Stimulated activated CD4-positive, alpha-beta T cell treated with anti-CD3 and anti-CD28 coated beads, Interleukin-1b, Interleukin-23, amount 100 ng/mL, for 1 hour (primary cell): ENCODE measurements around the gene SLC30A7.
"Not testable (repeated sequence)": the region's sequence is repeated elsewhere in the genome, so short reads cannot be mapped to it uniquely, and the experiment has no call there.

Source experiments
- DNase-seq, 2 donors: peaks; one replicate each; pipeline ENCODE4 v3.0.0-alpha.2; 2020; ENCODE audit warnings: low read depth in 2 of 2

SLC30A7 gene, protein sequence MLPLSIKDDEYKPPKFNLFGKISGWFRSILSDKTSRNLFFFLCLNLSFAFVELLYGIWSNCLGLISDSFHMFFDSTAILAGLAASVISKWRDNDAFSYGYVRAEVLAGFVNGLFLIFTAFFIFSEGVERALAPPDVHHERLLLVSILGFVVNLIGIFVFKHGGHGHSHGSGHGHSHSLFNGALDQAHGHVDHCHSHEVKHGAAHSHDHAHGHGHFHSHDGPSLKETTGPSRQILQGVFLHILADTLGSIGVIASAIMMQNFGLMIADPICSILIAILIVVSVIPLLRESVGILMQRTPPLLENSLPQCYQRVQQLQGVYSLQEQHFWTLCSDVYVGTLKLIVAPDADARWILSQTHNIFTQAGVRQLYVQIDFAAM

DNA sequence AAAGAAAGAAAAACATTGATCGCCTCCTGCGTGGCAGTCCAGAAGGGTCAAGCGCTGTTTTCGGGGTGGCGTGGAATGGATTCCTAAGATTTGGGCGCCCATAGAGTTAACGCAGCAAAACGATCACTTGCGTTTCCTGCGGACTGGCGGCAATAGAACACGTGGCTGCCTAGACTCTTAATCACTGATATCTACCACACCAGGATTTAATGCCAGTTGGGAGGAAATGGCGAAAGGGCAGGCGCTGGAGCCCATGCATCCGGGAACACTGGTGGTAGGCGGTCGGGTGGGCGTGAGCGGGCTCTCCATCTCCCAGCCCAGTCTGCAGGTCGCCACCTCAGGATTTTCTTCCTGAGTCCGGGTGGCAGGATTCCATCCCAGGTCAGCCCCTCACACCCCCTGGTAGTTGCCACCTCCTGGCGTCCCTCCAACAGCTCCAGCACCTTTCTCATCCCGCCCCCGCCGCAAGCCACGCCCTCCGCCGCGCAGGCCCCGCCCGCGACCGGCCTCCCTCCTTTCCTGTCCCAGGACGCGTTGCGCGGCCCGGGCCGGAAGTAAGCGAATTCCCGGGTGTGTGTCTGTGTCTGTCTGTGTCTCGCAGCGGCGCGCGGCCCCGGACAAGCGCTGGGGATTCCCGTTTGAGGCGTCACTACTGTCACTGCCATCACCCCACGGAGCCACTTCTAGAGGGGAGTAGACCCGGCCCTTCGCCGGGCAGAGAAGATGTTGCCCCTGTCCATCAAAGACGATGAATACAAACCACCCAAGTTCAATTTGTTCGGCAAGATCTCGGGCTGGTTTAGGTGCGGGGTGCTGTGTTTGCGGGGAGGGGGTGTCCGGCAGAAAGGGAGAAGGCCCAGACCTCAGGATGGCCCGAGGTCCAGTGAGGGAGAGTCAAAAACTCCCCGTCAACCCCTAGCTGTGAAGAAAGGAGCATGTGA, at the start of gene SLC30A7:
Gene SLC30A7, plus strand, starts transcription at position 551 of the 941 bp plus-strand sequence. Its CDS starts 173 bp downstream, at position 724.
- DNase-seq = peak; percentile 92 to 99

DNA sequence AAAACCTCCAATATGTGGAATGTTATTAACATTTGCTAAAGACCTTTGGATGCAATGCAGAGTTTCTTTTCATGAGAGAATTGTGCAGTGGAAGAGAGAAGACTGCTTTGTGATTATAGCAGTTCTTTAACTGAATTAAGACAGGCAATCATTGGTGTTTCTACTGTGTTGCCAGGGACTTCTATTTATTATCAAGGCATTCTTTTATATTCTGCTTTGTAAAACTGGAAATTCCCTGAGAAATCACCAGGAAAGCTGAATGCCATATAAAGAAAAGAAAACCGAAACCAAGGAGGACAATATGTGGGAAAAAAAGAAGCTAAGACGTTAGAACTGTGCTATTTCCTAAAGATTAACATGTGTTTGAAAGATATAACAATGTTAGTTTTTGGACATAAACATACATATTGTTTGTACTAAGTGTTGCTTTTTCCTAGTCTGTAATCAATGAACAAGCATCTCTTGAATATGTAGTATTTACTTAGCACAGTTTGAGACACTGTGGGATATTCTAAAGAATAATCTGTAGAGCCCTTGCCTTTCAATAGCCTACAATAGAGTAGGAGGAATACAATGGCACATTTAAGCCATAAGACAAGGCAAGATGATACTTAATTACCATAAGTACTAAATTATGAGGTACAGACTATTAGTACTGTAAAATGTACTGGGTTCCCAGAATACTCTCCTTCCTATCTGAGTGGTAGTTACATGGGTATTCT, 48.4 kb upstream of the SLC30A7 start:
- DNase-seq = no peak

DNA sequence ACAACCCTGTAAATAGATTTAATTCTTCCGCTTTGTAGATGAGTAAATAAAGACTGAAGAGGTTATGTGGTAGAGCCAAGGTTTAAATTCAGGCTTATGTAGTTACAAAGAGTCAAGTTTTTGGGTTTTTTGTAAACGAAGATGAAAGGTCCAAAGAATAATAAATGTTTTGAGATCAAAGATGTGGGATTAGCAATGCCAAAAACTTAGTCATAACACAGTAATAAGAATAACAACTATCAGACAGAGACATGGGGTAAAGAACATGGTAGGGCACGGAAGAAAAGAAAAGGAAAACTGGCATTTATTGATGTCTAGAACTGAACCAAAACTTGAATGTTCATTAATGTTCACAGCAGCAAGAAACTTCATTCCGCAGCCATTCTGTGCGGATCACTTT, 44.2 kb upstream of the SLC30A7 start:
- DNase-seq = no peak

DNA sequence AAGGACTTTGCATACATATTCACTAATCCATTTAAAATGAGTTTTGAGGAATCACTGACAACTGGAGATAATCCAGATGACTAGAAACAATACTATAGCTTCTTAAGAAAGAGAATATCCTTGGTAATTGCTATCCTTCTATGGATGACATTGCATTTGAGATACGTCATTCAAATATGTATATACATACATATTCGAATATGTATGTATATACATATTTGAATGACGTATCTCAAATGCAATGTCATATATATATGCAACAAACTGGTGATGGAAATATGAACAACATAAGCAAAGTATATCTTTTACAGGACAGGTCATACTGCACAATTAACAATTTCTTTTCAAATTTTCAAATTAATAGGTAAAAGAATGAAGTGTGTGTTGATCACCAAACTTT, 42.9 kb upstream of the SLC30A7 start:
- no peak for DNase-seq

DNA sequence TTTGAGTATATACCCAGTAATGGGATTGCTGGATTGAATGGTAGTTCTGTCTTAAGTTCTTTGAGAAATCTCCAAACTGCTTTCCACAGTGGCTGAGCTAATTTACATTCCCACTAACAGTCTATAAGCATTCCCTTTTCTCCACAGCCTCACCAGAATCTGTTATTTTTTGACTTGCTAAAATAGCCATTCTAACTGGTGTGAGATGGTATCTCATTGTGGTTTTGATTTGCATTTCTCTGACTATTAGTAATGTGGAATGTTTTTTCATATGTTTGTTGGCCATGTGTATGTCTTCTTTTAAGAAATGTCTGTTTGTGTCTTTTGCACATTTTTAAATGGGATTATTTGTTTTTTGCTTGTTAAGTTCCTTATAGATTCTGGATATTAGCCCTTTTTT, 40.8 kb upstream of the SLC30A7 start:
- not testable (repeated sequence) for DNase-seq

DNA sequence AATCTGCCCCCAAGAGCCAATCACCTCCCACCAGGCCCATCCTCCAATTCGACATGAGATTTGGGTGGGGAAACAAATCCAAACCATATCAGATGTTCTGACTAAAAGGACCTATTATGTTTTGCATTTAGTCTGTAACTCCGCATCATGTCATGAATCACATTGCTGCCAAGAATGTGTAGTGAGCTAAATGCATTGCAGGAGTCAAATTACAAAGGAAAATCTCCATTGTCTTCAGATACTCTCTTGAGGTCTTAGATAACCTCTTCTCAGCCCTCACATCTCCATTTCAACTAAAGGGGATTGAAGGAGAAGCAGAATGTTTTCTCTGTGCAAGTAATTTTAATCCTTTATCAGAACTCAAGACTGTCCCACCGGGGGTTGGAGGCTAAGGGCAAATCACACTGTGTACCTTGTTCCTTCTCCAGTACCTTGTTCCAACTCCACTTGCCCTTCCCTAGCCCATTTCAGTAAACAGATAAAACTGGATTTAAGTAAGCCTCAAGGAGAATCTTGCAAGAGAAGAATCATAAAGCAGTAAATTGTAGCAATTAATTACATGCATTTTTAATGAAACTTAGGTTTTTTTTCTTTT, 35.4 kb upstream of the SLC30A7 start:
- no peak for DNase-seq

DNA sequence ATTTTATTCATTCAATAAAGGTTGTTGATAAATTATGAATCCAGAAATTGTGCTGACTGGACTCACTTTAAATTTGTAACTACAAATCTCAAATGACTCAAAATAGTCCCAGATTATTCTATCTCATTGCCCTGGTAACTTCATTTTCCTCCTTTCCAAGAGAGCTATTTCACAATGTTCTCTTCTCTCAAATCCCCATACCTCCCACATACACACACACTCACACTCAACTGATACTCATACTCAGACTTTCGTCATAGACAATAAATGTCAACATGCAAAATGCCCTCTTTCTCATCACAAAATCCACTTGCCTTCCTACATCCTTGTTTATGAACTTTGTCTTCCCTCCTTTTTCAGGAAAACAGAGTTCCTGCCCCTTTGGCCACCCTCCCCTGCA, 34.5 kb upstream of the SLC30A7 start:
- DNase-seq = no peak

DNA sequence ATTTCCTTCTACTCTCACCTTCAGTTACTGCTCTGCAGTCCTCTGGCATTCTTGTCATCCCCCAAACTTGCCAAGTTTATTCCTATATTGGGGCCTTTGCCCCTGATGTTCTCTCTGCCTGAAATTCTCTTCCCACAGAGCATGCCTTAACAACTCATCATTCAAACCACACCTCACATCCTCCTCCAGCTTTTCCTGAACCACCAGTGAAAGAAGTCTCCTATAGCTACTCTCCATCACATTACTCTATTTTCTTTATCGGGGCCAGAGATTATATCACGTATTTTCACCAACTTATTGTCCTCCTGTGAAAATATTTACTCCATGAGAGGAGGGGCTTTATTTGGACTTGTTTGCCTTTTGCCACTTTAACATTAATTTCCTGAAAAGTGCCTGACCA, 33.3 kb upstream of the SLC30A7 start:
- DNase-seq = no peak

DNA sequence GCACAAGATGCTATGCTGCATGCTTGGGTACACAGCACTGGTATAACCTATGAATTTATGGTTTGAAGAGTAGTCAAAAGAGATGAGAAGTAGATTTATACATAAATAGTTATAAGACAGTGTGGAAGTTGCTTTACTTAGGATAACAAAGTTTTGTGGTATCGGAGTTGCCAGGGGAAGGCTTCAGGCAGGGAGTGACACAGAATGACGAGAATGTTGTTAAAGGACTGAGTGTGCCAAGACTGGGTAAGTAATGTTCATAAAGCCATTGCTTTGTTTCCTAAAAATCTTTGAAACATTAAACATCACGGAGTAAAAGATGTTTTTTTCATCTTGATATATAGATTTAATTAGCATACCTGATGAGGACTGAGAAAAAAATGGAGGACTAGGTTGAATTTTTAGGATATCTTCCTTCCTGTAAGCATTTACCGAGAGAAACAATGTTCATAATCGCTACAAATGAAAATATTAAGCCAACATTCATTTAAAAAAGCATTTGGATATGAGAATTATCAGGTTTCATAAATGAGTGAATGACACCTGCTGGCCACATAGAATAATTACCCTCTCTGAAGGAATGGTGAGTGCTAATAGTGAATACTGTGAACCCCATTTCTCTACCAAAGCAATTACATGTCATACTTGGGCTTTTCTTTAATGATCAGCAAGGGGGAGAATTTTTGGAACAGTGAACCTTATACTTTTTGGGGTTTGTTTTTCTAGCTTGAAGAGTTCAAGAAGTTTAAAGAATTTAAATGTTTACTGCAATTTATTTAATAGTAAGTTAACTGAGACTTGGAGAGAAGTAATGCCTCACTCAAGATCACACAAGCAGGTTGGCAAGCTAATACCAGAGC, 29.6 kb upstream of the SLC30A7 start:
- no peak for DNase-seq

DNA sequence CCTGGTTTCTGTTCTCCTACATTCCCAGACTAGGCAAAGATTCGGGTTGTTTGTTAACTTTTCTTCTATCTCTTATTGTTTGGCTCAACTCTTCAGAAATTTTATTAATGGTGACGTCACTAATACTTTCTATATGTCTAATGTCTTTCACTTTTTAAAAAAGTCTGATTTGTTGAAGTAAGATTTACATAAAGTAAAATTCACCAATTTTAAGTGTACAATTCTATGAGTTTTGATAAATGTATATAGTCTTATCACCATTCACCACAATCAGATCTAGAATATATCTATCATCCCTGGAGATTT, 29.0 kb upstream of the SLC30A7 start:
- DNase-seq = no peak

DNA sequence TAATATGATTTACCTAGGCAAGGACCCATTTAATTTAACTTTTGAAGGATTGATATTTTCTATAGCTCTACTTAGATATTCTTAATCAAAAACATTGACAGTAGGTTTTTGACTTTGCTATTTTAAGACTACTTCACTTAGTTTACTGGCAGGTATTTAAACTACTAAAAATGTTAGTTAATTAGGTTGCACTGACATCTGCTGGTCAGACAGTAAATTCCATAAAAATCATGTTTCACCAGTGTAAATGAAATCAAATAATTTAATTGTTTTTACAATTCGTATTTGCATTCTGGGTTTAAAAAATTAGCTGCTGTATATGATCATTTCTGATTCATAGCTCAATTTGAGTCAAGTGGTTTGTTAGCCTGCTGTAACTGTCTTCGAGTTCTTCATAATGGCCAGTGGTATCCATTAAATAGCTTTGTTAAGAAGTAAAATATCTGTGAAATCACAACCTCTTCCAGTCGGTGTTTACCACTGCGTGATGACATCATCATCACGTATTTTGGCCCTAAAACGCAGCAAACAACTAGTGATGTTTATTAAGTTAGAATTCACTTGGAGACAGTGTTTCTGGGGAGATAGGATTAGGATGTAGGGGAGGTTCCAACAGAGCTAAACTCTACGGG, 27.4 kb upstream of the SLC30A7 start:
- no peak for DNase-seq

DNA sequence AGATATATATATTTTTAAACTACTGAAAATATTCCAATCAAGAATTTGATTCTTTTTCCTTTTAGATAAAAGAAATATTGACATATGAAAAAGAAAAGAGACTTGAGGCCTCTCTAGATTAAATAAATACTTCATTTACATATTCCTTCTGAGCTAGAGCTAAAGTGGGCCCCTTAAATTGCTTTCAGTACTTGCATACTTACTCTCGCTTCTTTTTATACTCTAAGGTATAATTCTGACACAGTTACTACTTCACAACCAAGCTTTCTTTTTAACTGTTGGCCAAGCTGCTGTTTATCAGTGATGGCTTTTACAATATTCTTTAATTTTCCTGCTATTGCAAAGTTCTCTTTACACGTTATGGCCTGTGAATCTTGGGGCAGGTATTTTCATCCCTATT, 25.9 kb upstream of the SLC30A7 start:
- no peak for DNase-seq

DNA sequence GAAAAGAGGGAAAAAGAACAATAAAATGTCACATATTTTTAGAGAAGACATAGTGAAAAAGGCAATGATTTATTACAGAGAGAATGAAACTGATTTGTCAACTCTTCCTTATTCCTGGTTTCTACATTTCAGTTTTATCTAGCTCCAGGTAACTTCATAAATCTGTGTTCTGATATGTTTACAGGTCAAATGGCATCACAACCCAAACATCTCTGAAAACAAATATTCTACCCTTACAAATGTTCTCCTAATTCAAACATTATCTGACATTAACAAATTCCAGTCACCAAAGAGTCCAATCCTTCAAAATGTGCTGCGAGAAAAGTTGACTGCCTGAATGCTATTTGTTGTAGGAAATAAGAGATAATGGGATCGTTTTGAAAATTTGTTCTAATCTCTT, 21.5 kb upstream of the SLC30A7 start:
- no peak for DNase-seq

DNA sequence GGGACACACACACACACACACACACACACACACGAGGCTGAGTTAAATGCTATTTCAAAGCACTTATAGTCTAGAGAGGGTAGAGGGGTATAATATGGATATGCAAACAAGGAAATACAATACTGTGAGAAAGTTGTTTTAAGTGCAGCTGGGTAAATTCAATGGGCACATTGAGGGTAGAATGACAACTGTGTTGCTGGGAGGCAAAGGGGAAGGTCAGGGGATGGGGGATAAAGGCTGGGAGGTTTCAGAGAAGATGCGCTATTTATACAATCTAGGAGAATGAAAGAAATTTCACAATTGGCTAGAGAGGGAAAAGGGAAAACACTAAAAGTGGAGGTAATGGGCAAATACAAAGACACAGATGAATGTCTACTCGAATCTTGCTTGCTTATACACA, 20.7 kb upstream of the SLC30A7 start:
- DNase-seq = no peak

DNA sequence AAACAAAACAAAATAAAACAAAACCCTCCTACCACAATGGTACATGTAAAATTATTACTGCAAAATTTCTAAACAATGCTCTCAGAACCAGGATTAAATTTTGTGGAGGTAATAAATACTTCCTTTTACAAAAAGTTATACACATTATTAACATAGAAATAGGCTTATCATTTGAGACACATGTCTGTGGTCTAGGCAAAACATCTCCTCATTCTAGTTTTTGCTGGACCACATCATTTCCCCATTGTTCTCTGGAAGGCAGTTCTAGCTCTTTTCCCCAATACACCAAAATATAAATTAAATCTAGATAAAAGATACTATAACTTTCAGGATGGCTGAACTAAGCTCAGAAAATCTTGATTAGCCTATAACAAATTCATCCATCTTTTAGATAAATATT, 19.6 kb upstream of the SLC30A7 start:
- DNase-seq = no peak

DNA sequence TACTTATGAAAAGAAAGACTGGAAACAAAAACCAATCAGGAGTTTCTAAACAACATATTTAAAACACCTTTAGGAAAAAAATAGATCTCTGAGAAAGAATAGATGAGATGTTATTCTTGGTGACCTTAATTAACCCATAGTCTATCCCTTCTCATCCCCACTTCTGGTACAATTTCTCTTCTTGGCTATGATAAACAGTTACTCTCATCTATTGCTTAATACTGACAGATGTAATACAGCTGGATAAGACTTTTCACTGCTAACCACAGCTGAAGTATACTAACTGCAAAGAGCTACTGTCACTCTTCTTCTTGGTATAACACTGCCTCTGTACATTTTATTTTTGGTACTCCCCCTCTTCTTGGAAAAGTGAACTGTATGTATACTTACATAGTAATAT, 16.5 kb upstream of the SLC30A7 start:
- no peak for DNase-seq

DNA sequence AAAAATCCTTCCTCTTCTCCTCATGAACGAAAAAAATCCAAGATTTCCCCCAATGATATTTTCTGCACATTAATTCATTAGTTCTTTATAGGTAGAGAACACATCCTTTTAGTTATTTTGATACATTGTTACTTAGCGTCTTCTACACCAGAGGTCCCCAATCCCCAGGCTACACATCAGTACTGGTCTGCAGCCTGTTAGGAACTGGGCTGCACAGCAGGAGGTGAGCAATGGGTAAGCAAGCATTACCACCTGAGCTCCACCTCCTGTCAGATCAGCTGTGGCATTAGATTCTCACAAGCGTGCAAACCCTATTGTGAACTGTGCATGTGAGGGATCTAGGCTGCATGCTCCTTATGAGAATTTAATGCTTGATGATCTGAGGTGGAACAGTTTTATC, 14.2 kb upstream of the SLC30A7 start:
- DNase-seq = no peak

DNA sequence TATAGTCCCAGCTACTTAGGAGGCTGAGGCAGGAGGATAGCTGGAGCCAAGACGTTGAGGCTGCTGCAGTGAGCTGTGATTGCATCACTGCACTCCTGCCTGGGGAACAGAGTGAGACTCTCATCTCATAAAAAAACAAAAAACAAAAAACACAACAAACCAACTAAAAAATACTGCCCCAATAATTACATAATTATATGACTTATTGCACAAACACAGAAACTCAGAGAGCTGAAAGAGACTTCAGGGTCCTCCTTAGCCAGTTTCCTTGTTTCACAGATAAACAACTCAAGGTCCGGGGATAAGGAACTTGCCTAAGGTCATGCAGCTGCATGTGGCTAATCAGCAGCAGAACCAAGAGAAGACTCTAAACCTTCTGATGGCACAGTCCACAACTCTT, 13.2 kb upstream of the SLC30A7 start:
- DNase-seq = no peak

DNA sequence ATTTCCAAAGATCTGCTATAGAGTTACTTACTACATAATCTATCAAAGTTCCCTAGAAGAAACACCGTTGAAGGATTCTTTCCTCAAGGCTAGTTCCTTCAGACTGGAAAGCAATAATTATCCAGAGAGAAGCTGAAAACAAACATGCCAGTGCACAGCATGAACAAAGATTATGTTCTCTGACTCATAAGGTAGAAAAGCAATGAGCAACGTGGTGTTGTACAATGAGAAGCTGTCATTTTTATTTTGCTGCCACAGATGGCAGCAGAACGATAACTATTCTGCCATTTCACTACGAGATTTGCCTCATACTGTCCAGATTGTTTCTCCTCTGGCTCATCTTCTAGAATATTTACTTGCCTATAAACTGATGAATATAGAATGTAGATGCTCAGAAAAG, 11.9 kb upstream of the SLC30A7 start:
- DNase-seq = no peak

DNA sequence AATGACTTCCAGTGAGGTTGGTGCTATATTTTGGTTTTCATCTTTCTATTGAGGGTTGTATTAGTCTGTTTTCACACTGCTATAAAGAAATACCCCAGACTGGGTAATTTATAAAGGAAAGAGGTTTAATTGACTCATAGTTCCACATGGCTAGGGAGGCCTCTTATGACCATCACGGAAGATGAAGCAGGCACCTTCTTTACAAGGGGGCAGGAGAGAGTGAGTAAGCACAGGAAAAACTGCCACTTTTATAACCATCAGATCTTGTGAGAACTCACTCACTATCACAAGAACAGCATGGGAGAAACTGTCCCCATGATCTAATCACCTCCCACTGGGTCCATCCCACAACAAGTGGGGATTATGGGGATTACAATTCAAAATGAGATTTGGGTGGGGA, 6.9 kb upstream of the SLC30A7 start:
- not testable (repeated sequence) for DNase-seq
